Coronary artery (tissue), 2 donors: ENCODE data around the gene TRPV2.

Experiments
- DNase-seq: peaks from one replicate; pipeline ENCODE4 v3.0.0-alpha.2; 2017; ENCODE audit warnings: low spot score
- H3K27ac ChIP-seq, 2 donors: fragments of 200-600 bp; sonication (generic); one replicate each; pipeline ENCODE4 v1.5.1; 2016 to 2019
- H3K4me3 ChIP-seq: fragments of 200-600 bp; sonication (generic); 2 replicates; pipeline ENCODE4 v1.5.1; 2016; ENCODE audit warnings: mild to moderate bottlenecking, moderate library complexity
- CTCF ChIP-seq: fragments of 200-600 bp; sonication (generic); IDR thresholded peaks from one replicate; pipeline ENCODE4 v1.5.1; 2019; ENCODE audit warnings: antibody characterized with exemption

The TRPV2 gene

GRCh38 chr17:16472539-16472938, 57.2 kb downstream of the TRPV2 start:
- DNase-seq, result no peak
- H3K27ac ChIP-seq, result no peak overlapping the region
- TF ChIP-seq CTCF, result no peak
- no peak overlapping the region for H3K4me3 ChIP-seq

GRCh38 chr17:16473044-16474011, 58.0 kb downstream of the TRPV2 start:
- no peak for DNase-seq
- no peak overlapping the region for H3K27ac ChIP-seq
- H3K4me3 ChIP-seq, result no peak overlapping the region
- TF ChIP-seq CTCF, result no peak

- no peak overlapping the region for H3K4me3 ChIP-seq
- no peak for TF ChIP-seq CTCF
- no peak overlapping the region for H3K27ac ChIP-seq
- DNase-seq, result no peak
Observed at GRCh38 chr17:16474012-16474725, 58.8 kb downstream of the TRPV2 start.

GRCh38 chr17:16475179-16475704, 59.9 kb downstream of the TRPV2 start:
- DNase-seq, result no peak
- H3K27ac ChIP-seq, result no peak overlapping the region
- H3K4me3 ChIP-seq, result no peak overlapping the region
- TF ChIP-seq CTCF, result no peak

GRCh38 chr17:16477255-16477654, 61.9 kb downstream of the TRPV2 start:
- H3K4me3 ChIP-seq, result peak overlapping the region; percentile 25
- DNase-seq, result no peak
- peak overlapping the region; percentile 17 to 86 for H3K27ac ChIP-seq
- no peak for TF ChIP-seq CTCF

- TF ChIP-seq CTCF, result no peak
- no peak for DNase-seq
- peak overlapping the region; percentile 25 for H3K4me3 ChIP-seq
- peak overlapping the region; percentile 17 to 86 for H3K27ac ChIP-seq
Observed at GRCh38 chr17:16477666-16478065, 62.3 kb downstream of the TRPV2 start.
